ENCODE data around the gene CNIH2.

CNIH2 gene

GRCh38 chr11:66230978-66231377, 47.0 kb upstream of the CNIH2 start:
- H3K4me3 ChIP-seq (ENCODE audit: low read length, poor library complexity, severe bottlenecking), result no peak overlapping the region
- no peaks in the 10 kb centered on the region for H3K27me3 ChIP-seq (ENCODE audit: insufficient read depth, low read length, poor library complexity, severe bottlenecking)
- H3K36me3 ChIP-seq (ENCODE audit: insufficient read depth, low read length), result no peaks in the 10 kb centered on the region
- H3K9me2 ChIP-seq (replicated peaks; ENCODE audit: low read depth, low read length), result no peaks in the 10 kb centered on the region
- H3K4me1 ChIP-seq (ENCODE audit: insufficient read depth, low read length, poor library complexity, severe bottlenecking), result no peaks in the 10 kb centered on the region
- no peaks in the 10 kb centered on the region for H3F3A ChIP-seq (ENCODE audit: low read depth)
- H3K4me2 ChIP-seq (ENCODE audit: low read depth, low read length, poor library complexity, severe bottlenecking), result no peak overlapping the region
- no peaks in the 10 kb centered on the region for H3K79me2 ChIP-seq (ENCODE audit: insufficient read depth, low read length)
- no peak overlapping the region for H2AFZ ChIP-seq (ENCODE audit: low read length)
- H4K20me1 ChIP-seq (ENCODE audit: insufficient read depth, low read length, poor library complexity, severe bottlenecking), result no peaks in the 10 kb centered on the region
- no peaks in the 10 kb centered on the region for H3K9me3 ChIP-seq (ENCODE audit: insufficient read depth, low read depth, low read length)
- no peak overlapping the region for H3K9ac ChIP-seq (ENCODE audit: low read depth, low read length, poor library complexity, severe bottlenecking)
- TF ChIP-seq EZH2phosphoT487 (IDR thresholded peaks at IDR 0.05; ENCODE audit: borderline replicate concordance) (no peak), CTCF (conservative IDR thresholded peaks at IDR 0.05; ENCODE audit: low read length) (no peak)

DNA sequence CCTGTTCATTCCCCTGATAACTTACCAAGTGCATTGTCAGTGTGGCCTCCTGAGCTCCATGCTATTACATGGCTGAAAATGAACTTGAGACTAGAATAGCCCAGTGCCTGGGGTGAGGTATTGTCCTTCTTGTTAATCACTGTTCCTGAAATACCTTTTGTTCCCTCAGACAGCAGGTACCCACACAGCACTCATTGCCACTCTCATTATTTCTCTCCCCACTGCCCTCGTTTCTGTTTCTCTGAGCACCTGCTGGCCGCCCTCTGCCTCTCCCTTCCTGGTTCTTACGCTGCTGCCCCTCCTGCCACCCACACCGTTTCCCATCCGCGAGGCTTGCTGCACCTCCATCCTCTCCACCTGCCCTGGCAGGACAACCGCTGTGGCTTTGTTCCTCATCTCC, 46.4 kb upstream of the CNIH2 start:
- Histone ChIP-seq H3K4me3 (ENCODE audit: low read length, poor library complexity, severe bottlenecking) (no peak overlapping the region), H3K9me2 (replicated peaks; ENCODE audit: low read depth, low read length) (no peaks in the 10 kb centered on the region), H3K79me2 (ENCODE audit: insufficient read depth, low read length) (no peaks in the 10 kb centered on the region), H3K27me3 (ENCODE audit: insufficient read depth, low read length, poor library complexity, severe bottlenecking) (no peaks in the 10 kb centered on the region), H4K20me1 (ENCODE audit: insufficient read depth, low read length, poor library complexity, severe bottlenecking) (no peaks in the 10 kb centered on the region), H3K9ac (ENCODE audit: low read depth, low read length, poor library complexity, severe bottlenecking) (no peak overlapping the region), H3F3A (ENCODE audit: low read depth) (no peaks in the 10 kb centered on the region), H3K4me1 (ENCODE audit: insufficient read depth, low read length, poor library complexity, severe bottlenecking) (no peaks in the 10 kb centered on the region), H2AFZ (ENCODE audit: low read length) (no peak overlapping the region), H3K4me2 (ENCODE audit: low read depth, low read length, poor library complexity, severe bottlenecking) (no peak overlapping the region), H3K36me3 (ENCODE audit: insufficient read depth, low read length) (no peaks in the 10 kb centered on the region), H3K9me3 (ENCODE audit: insufficient read depth, low read depth, low read length) (no peaks in the 10 kb centered on the region)
- no peak for TF ChIP-seq EZH2phosphoT487 (IDR thresholded peaks at IDR 0.05; ENCODE audit: borderline replicate concordance)
- no peak for TF ChIP-seq CTCF (conservative IDR thresholded peaks at IDR 0.05; ENCODE audit: low read length)

DNA sequence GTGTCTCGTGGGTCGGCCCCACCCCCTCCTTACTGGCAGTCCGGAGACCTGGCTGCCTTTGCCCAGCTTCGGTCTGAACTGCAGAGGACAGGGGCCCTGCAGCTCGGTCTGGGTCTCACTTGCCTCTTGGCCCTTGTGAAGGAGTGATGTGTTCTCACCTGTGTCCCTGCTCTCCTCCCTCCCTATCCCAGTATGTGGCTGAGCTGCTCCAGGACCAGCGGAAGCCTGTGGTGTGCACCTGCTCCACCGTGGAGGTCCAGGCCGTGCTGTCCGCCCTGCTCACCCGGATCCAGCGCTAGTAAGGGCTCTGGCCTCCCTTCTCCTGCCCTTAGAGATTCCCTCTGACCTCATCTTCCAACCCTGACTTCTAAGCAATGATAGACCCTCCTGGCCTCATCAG, 45.2 kb upstream of the CNIH2 start:
- Histone ChIP-seq H3K9me2 (replicated peaks; ENCODE audit: low read depth, low read length) (no peaks in the 10 kb centered on the region), H3K4me1 (ENCODE audit: insufficient read depth, low read length, poor library complexity, severe bottlenecking) (no peaks in the 10 kb centered on the region), H2AFZ (ENCODE audit: low read length) (no peak overlapping the region), H3K36me3 (ENCODE audit: insufficient read depth, low read length) (no peaks in the 10 kb centered on the region), H3K27me3 (ENCODE audit: insufficient read depth, low read length, poor library complexity, severe bottlenecking) (no peaks in the 10 kb centered on the region), H3K9ac (ENCODE audit: low read depth, low read length, poor library complexity, severe bottlenecking) (no peak overlapping the region), H3K9me3 (ENCODE audit: insufficient read depth, low read depth, low read length) (no peaks in the 10 kb centered on the region), H3K4me3 (ENCODE audit: low read length, poor library complexity, severe bottlenecking) (no peak overlapping the region), H3K79me2 (ENCODE audit: insufficient read depth, low read length) (no peaks in the 10 kb centered on the region), H3F3A (ENCODE audit: low read depth) (no peaks in the 10 kb centered on the region), H4K20me1 (ENCODE audit: insufficient read depth, low read length, poor library complexity, severe bottlenecking) (no peaks in the 10 kb centered on the region), H3K4me2 (ENCODE audit: low read depth, low read length, poor library complexity, severe bottlenecking) (no peak overlapping the region)
- TF ChIP-seq EZH2phosphoT487 (IDR thresholded peaks at IDR 0.05; ENCODE audit: borderline replicate concordance) (no peak), CTCF (conservative IDR thresholded peaks at IDR 0.05; ENCODE audit: low read length) (no peak)

Measured in Loucy (cell line).